ENCODE measurements around the gene CASZ1. TPM values are rescaled to one million over a fixed set of nuclear protein-coding genes. Genes with fewer than 3 reads are reported as not detected.

The CASZ1 gene
- total RNA-seq, 1 donor from 2014 or later: 50.3 TPM

DNA sequence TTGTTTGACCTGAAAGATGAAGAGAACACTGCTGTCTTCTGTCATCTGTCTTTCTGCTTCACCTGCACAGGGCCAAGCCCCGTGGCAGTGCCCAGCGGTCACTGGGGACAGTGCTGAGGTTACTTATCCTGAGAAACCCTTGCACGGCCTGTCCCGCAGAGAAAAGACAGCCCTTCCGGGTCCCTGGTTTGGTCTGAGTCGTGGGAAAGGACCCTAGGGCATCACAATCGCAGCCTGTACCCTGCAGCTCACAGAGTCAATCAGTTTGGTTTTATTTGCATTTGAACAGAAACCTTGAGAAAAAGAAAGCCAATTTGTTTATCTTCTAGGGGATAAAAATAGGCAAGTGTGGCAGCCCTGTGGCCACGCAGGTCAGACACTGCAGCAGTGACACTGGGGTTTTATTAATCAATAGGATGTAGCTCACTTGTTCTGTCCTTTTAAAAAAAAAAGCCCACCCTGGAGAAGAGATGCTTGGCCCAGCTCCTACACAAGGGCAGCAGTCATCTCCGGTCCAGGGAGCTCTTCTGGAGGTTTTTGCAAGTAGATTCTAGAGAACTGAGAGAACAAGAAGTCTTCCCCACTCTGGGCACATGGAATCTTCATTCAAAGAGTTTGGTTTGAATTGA lies 201.7 kb downstream of the CASZ1 start:
- DNase-seq (no peak), ATAC-seq (ENCODE audit: poor library complexity) (peak; percentile 74)
- intact Hi-C loops (cut with DNase I): no loop called here

DNA sequence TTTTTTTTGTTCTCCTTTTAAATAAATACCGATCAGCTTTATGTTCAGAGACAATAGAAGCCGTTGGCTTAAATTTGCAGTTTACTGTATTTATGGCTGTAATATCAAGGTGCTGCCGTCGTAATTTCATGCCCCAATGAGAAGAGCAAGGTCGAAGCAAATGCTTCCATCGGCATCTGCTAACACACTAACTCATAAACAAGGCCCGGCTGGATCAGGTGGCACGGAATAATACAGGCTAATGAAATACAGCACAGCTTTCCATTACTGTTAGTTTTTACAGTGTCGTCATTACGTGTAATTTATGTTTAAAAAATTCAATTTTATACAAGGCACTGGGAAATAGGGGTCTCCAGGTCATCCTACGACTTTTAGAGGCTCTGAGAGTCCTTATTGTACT lies 202.7 kb downstream of the CASZ1 start:
- intact Hi-C loops (cut with DNase I): no loop called here
- ATAC-seq (ENCODE audit: poor library complexity): no peak
- no peak for DNase-seq

DNA sequence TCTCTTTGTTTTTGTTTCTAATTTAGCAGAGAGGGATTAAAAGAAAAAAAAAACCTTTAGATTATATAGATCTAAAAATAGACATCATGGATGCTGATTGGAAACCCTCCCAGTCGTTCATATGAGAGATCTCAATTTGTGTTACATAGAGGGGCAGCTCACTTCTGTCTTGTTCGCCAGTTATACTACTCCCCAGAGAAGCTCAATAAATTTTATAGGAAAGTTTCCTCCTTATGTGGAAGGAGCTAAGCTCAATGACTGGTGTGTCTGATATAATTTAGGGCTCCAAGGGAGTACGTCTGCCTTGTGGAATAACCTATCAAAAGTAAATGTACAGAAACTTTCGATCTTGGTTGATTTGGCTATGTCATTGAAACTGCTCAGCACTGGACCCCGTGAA lies 204.1 kb downstream of the CASZ1 start:
- ATAC-seq (ENCODE audit: poor library complexity): no peak
- no peak for DNase-seq
- intact Hi-C loops (cut with DNase I): no loop called here

DNA sequence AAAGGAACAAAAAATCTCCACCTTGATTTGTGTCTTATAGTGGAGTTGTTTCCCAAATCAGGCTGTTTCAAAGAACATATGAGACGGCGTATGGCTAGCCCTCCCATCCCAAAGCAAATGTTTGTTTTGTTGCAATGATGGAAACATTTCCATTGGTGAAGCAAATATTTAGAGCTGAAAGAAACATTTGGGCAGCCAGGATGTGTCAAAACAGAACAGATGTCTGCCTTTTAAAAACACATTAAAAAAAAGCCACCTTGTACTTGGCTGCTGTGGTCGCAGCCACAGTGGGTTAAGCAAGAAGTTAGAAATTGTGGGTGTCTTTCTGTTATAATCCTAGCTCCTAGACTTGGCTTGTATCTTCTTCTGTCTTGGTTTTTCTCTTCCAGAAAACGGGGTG lies 205.4 kb downstream of the CASZ1 start:
- intact Hi-C loops (cut with DNase I): no loop called here
- no peak for ATAC-seq (ENCODE audit: poor library complexity)
- no peak for DNase-seq

DNA sequence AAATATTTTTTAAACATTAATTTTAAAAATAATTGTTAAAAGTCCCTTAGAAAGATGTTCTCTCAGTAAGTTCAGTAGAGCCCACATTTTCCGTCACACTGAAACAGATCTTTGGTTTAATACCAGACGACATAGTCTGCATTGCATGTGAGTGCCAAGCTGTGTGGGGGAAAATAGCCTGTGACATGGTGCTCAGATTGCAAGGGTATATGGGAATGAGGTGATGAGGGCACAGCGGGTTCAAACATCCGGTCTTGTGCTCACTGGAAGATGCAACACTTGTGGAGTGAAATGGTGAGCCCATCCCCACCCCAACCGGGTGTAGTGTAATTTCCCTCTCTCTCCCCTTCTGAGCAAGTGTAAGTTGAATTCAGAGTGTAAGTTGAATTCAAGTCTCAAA lies 207.4 kb downstream of the CASZ1 start:
- intact Hi-C loops (cut with DNase I): no loop called here
- DNase-seq (no peak), ATAC-seq (ENCODE audit: poor library complexity) (no peak)

DNA sequence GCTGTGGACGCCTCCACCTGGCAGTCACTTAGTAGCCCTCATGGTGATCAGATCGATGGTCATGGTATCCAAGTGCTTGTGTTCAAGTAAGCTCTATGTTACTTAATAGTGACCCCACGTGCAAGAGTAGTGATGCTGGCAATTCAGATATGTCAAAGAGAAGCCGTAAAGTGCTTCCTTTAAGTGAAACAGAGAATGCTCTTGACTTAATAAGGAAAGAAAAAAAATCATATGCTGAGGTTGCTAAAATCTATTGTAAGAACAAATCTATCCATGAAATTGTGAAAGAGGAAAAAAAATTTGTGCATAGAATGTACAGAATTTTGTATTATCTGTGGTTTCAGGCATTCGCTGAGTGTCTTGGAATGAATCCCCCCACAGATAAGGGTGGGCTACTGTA lies 207.8 kb downstream of the CASZ1 start:
- no peak for DNase-seq
- no peak for ATAC-seq (ENCODE audit: poor library complexity)
- intact Hi-C loops (cut with DNase I): no loop called here

Other genes starting within 250 kb of the CASZ1 start
- 106 TPM for gene TARDBP, start 216.0 kb upstream of the CASZ1 start, total RNA-seq

Data from Right ventricle myocardium superior (tissue), 1 donor.